HG03442 (cell line): Measurements from ENCODE around the gene RASAL3.
"Not testable (repeated sequence)": the region's sequence is repeated elsewhere in the genome, so short reads cannot be mapped to it uniquely, and the experiment has no call there.

Experiments used
- ATAC-seq: cut with Tn5 transposase; IDR thresholded peaks from one replicate; pipeline ENCODE4 v1.9.1; 2021; ENCODE audit warnings: mild to moderate bottlenecking, moderate library complexity; ENCODE audit not compliant: unreplicated experiment

RASAL3 gene

GRCh38 chr19:15421721-15422260 lies 42.6 kb downstream of the RASAL3 start:
- no peak for ATAC-seq

GRCh38 chr19:15421136-15421695 lies 43.1 kb downstream of the RASAL3 start:
- no peak for ATAC-seq

- no peak for ATAC-seq
Measured at GRCh38 chr19:15419413-15420025, 44.8 kb downstream of the RASAL3 start.

DNA sequence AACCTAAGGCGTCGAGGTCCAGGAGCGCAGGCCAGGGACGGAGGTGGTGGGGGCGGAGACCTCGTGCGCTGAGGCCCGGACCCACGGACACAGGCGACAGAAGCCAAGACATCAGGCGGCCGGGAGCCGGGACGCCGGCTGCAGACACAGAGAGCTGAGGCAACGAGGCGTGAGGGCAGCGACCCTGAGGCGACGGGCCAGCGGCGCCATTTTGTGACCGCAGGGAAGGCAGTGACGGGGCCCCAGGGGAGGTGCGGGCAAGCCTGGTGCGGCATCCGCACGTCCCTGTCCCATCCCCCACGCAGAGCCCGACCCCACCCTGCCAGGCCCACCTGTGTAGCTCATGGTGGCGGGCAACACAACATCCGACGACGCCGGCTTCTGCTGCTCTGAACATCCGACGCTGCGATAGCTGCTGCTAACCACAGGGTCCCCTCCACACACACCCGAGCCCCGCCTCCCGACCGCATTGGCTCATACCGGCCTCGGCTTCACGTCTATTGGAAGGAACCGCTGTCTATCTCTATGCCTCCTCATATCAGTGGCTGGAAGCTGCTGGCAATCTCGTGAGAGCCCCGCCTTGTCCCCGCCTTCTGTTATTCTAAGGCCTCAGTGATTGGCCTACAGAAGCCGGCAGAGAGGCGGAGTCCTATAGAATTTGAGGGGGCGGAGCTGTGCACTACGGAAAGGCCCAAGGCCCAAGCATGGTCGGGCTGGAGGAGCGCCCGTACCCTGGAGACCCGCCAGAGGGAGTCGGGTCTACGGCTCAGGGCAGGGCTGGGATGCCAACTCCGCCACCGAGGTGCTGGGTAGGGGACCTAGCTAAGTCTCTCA lies 45.5 kb downstream of the RASAL3 start, which contains the start of gene AKAP8L:
TSS of gene AKAP8L (minus strand) at position 410 of the 834 bp plus-strand sequence. CDS start at position 345, 65 bp downstream.
- peak; percentile 92 for ATAC-seq

GRCh38 chr19:15418231-15418578 lies 46.1 kb downstream of the RASAL3 start:
- no peak for ATAC-seq

GRCh38 chr19:15417699-15418098 lies 46.6 kb downstream of the RASAL3 start:
- no peak for ATAC-seq

DNA sequence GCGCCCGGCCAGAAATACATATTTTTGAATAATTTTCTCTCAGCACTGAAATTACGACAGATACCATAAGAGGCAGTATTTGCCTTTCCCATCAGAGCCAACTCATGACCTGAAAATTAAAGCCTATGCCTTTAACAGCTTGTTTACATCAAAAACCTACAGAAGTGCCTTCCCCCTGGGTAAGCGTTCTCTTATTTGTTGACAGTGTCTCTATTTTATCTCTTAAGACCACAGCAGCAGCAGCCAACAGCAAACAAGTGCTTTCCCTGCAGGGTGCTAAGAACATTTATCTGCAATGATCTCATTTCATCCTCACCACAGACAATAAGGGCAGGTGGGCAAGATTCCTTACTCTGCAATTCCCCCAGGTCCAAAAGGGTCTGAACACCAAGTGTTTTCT lies 51.5 kb downstream of the RASAL3 start:
- ATAC-seq = no peak

DNA sequence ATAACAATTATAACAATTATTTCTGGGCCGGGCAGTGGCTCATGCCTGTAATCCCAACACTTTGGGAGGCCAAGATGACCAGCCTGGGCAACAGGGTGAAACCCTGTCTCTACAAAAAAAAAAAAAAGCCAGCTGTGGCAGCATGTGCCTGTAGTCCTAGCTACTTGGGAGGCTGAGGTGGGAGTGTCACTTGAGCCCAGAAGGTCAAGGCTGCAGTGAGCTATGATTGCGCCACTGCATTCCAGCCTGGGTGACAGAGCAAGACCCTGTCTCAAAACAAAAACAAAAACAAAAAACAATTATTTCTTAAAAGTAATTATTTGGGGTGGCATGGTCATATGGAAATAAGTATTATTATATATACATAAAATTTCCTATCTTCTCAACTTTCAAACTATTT lies 53.0 kb downstream of the RASAL3 start:
- not testable (repeated sequence) for ATAC-seq

DNA sequence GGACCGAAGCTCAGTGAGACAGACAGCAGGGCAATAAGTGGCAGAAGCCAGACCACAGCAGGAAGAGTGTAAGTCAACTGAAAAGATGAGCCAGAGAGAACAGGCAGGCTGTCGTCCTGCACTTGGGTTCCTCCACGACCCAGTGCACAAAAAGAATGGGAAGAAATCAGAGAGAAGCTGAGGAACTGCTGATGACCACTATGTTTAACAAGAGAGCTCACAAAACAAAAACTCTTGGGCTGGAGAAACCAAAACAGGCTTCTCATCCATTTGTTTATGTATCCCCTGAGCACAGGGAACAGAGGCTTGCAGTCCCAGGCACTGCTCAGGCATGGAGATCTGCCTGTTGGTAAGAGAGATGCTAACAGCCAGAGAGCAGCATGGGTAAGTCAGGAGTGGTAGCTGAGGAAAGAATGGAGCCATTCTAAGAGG lies 59.5 kb downstream of the RASAL3 start:
- ATAC-seq = no peak

DNA sequence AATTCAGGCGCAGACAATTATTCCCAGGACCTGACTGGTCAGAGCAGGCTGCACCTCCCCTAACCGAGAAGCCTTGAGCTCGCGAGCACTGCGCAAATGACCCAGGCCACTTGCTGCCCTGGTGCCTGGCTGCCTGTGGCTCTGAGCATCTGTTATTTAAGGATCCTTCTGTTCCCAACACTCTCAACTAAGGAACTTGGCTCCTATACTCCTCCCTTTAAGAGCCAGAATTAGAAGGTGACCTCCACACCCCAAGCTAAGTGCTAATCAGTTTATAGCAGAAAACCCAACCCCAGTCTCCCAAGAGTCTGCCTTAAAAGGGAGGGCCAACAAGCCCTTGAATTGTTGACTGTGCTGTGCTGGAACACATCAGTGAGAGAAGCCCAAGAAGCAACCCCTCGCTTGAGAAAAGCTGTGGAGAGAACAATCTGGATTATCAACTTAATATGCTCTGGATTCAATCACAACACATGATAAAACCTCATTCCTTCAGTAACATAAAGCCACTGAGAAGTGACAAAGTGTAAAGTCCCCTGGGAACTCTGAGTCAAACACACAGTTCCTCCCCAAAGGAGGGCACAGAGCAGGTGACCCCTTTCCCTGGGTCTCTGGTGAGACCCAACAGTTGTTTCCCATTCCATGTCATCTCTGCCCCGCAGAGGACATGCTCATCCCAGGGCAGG lies 60.1 kb downstream of the RASAL3 start:
- ATAC-seq = no peak

DNA sequence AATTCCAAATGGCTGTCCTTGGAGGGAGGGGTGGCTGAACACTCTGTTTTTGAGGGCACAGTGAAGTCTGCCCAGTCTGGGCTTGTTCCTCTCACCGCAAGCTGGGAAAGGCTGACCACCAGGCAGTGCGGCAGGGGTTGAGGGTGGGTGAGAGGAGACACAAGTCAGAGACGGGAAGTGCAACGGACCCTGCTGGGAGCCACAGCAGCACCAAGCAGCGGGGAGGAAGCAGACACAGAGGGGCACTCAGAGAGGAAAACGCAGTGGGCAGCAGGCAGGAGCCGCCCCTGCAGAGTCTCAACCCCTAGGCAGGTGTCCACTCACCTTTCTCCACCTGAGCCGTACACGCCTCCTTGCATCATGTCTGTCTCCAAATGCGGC lies 61.2 kb downstream of the RASAL3 start:
- no peak for ATAC-seq

GRCh38 chr19:15402411-15403150 lies 61.8 kb downstream of the RASAL3 start:
- ATAC-seq = no peak
